H1 (cell line): ENCODE data around the gene CAPN10. TPM values are rescaled to one million over a fixed set of nuclear protein-coding genes. Genes with fewer than 3 reads are reported as not detected.

ENCODE experiments used
- EGR1 ChIP-seq: IDR thresholded peaks from 2 replicates; pipeline ENCODE4 v1.6.1; 2011; ENCODE audit warnings: low read depth, low read length, borderline replicate concordance
- JUN ChIP-seq: IDR thresholded peaks from 2 replicates; pipeline ENCODE4 v1.6.1; 2011; ENCODE audit warnings: low read depth, mild to moderate bottlenecking, improper control_type of control experiment, low read length
- KDM4A ChIP-seq: IDR thresholded peaks from one replicate; pipeline ENCODE4 v1.7.1; 2012; ENCODE audit warnings: low read depth, mild to moderate bottlenecking, moderate library complexity, low read length, inconsistent platforms; ENCODE audit not compliant: severe bottlenecking
- SUZ12 ChIP-seq: fragments of 200-600 bp; sonication (generic); IDR thresholded peaks from 2 replicates; pipeline ENCODE4 v1.6.1; 2012; ENCODE audit warnings: mild to moderate bottlenecking, inconsistent platforms, low read length, moderate library complexity, mixed read lengths
- TAF1 ChIP-seq: IDR thresholded peaks from 2 replicates; pipeline ENCODE4 v1.6.1; 2011; ENCODE audit warnings: mild to moderate bottlenecking, low read depth, low read length
- polyA plus RNA-seq, 7 experiments: library from polyadenylated mRNA; depleted of rRNA in 3 of 7; stranded (reverse) in 5 of 7; unstranded in 2 of 7; fragments of >200 nt in 5 of 7; fragments of 200-250 nt in 2 of 7; gene quantifications; 1 replicate in 5 of 7; 2 replicates in 1 of 7; 4 replicates in 1 of 7; pipeline versions ENCODE4 v1.2.1 to v1.2.3, GENCODE V29; 2011 to 2013; ENCODE audit warnings: missing spikeins in 2 of 7, mixed read lengths in 2 of 7
- total RNA-seq: library from RNA; stranded (reverse); fragmentation: NEBNext Ultra II Directional; extraction: Animal tissue kit (Norgen Biotek cat#: 25700); gene quantifications from 2 replicates; pipeline ENCODE4 v1.2.1, GENCODE V29; 2021

The CAPN10 gene
- total and polyA plus RNA-seq, 2 of the 8 experiments (the other 6 are each of a cell fraction or from before 2014, with no cell fraction given): 30.7 to 39.8 TPM

DNA sequence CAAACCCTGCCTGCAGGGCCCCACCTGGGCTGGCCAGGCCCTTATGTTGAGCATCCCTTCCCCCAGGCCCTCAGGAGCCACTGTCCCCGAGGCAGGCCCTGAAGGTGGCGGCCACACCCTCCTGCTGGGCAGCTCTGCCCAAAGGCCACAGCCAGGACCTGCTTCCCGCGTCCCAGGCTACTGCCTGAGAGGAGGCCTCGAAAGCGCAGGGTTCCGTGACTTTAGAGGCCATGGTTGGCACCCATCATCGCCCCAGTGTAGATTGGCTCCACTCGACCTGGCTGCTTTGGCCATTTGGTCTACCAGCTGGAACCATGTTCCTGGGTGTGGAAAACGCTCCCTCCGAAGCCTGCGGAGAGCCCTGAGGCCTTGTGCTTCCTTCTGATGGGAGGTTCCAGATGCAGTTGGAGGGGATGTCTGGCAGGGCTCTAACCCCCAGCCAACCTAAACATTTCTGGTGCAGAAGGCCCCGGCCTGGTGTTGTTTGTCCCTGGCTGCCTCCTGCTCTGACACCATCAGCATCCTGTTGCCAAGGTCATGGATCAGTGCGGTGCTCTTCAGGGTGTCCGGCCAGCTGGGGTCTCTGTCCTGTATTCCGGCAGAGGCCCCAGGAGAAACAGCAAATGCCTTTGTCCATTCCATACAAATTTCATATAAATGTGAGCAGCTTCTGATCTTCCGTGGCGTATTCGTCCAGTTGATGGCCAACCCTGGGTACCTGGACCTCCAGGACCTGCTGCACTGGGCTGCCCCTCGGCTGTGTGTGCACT lies 14.7 kb downstream of the CAPN10 start (continued):
- TF ChIP-seq SUZ12 (no peak), EGR1 (no peak), TAF1 (no peak), JUN (no peak), KDM4A (no peak)
- TF ChIP-seq, all 59 proteins: peak for 0
